Prostate gland (tissue), 2 donors: Measurements from ENCODE around the gene ETFDH. TPM values are rescaled to one million over a fixed set of nuclear protein-coding genes. Genes with fewer than 3 reads are reported as not detected.
A peak's percentile ranks its signal among the peaks of the same experiment; 100 is the strongest.

ENCODE experiments used
- DNase-seq: peaks from one replicate; pipeline ENCODE4 v3.0.0-alpha.2; 2019; ENCODE audit warnings: low spot score
- H3K27ac ChIP-seq, 2 donors: fragments of 200-600 bp; sonication (generic); 2 replicates each; pipeline ENCODE4 v1.5.1; 2017 to 2019
- H3K27me3 ChIP-seq: fragments of 200-600 bp; sonication (generic); replicated peaks from 2 replicates; pipeline ENCODE4 v1.5.1; 2019; ENCODE audit not compliant: insufficient read depth
- H3K36me3 ChIP-seq, 2 donors: fragments of 200-600 bp; sonication (generic); 1 replicate in 1 of 2; 2 replicates in 1 of 2; pipeline versions ENCODE4 v1.5.1 to v1.8.1; 2017 to 2019
- H3K4me1 ChIP-seq: fragments of 200-600 bp; sonication (generic); replicated peaks from 2 replicates; pipeline ENCODE4 v1.5.1; 2019
- H3K4me3 ChIP-seq, 2 donors: fragments of 200-600 bp; sonication (generic); 2 replicates each; pipeline ENCODE4 v1.5.1; 2017 to 2019
- H3K9me3 ChIP-seq: fragments of 200-600 bp; sonication (generic); 2 replicates; pipeline ENCODE4 v1.5.1; 2017
- POLR2A ChIP-seq: fragments of 450-650 bp; IDR thresholded peaks from one replicate; pipeline ENCODE4 v1.6.1; 2016; ENCODE audit warnings: antibody characterized with exemption, mild to moderate bottlenecking
- POLR2AphosphoS5 ChIP-seq: sonication (generic); formaldehyde crosslinking; IDR thresholded peaks from one replicate; pipeline ENCODE4 v1.6.1; 2017; ENCODE audit warnings: antibody characterized with exemption
- WGBS: methylation state at CpG from one replicate; pipeline ENCODE4 v1.1.5; 2018; 5-methylcytosine and 5-hydroxymethylcytosine counted together
- intact Hi-C: fragments of 100-400 bp; cut with DNase I; formaldehyde crosslinking; loops from one replicate; pipeline ENCODE4 v1.14.2; 2022
- total RNA-seq, 2 donors: library from RNA; depleted of rRNA; stranded (reverse); fragments of >200 nt; gene quantifications; one replicate each; pipeline ENCODE4 v1.1.0, GENCODE V29; 2016
- TF ChIP-seq, protein P1 (sequence below), 4 experiments: fragments of 200-600 bp in 2 of 4; fragments of 450-650 bp in 2 of 4; sonication (generic) in 2 of 4; IDR thresholded peaks; 1 replicate in 3 of 4; 2 replicates in 1 of 4; pipeline ENCODE4 v1.5.1; 2016 to 2019; ENCODE audit warnings: antibody characterized with exemption in 4 of 4, mild to moderate bottlenecking in 2 of 4, moderate library complexity in 2 of 4

The ETFDH gene
- total RNA-seq, 2 donors from 2014 or later: 19.9 to 22.9 TPM

- no peak for DNase-seq
- no peak overlapping the region for H3K4me3 ChIP-seq
- TF ChIP-seq POLR2AphosphoS5 (no peak), POLR2A (no peak)
- TF ChIP-seq, protein P1, sequence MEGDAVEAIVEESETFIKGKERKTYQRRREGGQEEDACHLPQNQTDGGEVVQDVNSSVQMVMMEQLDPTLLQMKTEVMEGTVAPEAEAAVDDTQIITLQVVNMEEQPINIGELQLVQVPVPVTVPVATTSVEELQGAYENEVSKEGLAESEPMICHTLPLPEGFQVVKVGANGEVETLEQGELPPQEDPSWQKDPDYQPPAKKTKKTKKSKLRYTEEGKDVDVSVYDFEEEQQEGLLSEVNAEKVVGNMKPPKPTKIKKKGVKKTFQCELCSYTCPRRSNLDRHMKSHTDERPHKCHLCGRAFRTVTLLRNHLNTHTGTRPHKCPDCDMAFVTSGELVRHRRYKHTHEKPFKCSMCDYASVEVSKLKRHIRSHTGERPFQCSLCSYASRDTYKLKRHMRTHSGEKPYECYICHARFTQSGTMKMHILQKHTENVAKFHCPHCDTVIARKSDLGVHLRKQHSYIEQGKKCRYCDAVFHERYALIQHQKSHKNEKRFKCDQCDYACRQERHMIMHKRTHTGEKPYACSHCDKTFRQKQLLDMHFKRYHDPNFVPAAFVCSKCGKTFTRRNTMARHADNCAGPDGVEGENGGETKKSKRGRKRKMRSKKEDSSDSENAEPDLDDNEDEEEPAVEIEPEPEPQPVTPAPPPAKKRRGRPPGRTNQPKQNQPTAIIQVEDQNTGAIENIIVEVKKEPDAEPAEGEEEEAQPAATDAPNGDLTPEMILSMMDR (IDR thresholded peaks at IDR 0.05): peak in 1 of 4 experiments; percentile 19
- no peaks in the 10 kb centered on the region for H3K9me3 ChIP-seq
- 75% methylated on average over 3 of the region's 3 CpGs for WGBS
- intact Hi-C loops: no loop called here
- H3K36me3 ChIP-seq: no peaks in the 10 kb centered on the region
- no peaks in the 10 kb centered on the region for H3K27me3 ChIP-seq
- no peaks in the 10 kb centered on the region for H3K4me1 ChIP-seq
- H3K27ac ChIP-seq: no peak overlapping the region
Observed at GRCh38 chr4:158667651-158668198, 4.4 kb upstream of the ETFDH start.

- Histone ChIP-seq H3K36me3 (no peaks in the 10 kb centered on the region), H3K27me3 (no peaks in the 10 kb centered on the region), H3K27ac (no peak overlapping the region), H3K9me3 (no peaks in the 10 kb centered on the region), H3K4me3 (no peak overlapping the region), H3K4me1 (no peaks in the 10 kb centered on the region)
- intact Hi-C loops: no loop called here
- 88% methylated on average over 7 of the region's 7 CpGs for WGBS
- TF ChIP-seq POLR2A (no peak), POLR2AphosphoS5 (no peak)
- TF ChIP-seq, protein P1 (IDR thresholded peaks at IDR 0.05): no peak
- no peak for DNase-seq
Observed at GRCh38 chr4:158669310-158669709, 2.8 kb upstream of the ETFDH start.

GRCh38 chr4:158670975-158671664 lies 976 bp upstream of the ETFDH start:
- WGBS: under 1% methylated on average over 35 of the region's 35 CpGs
- no peaks in the 10 kb centered on the region for H3K36me3 ChIP-seq
- H3K4me3 ChIP-seq: peak overlapping the region; percentile 55 to 72
- no peak for TF ChIP-seq POLR2AphosphoS5
- TF ChIP-seq, protein P1 (IDR thresholded peaks at IDR 0.05): no peak
- TF ChIP-seq POLR2A: no peak
- peak; percentile 31 for DNase-seq
- peak overlapping the region; percentile 90 to 95 for H3K27ac ChIP-seq
- no peaks in the 10 kb centered on the region for H3K9me3 ChIP-seq
- intact Hi-C loops: loop anchor here (5.0 kb wide), 1 partner anchor 51 kb away; the partner anchor contains the start of gene PPID
- H3K4me1 ChIP-seq: no peaks in the 10 kb centered on the region
- H3K27me3 ChIP-seq: no peaks in the 10 kb centered on the region

GRCh38 chr4:158671665-158671914 lies 506 bp upstream of the ETFDH start, which contains the start of gene C4orf46:
Gene C4orf46 (minus strand): TSS chr4:158671887. CDS start chr4:158671801, 86 bp downstream.
- intact Hi-C loops: loop anchor here (5.0 kb wide), 1 partner anchor 51 kb away; the partner anchor contains the start of gene PPID
- peak within 1 kb of the TSS; percentile 90 to 95 for H3K27ac ChIP-seq
- H3K27me3 ChIP-seq: no peaks in the 10 kb centered on the region
- no peak for TF ChIP-seq POLR2A
- 0% methylated on average over 12 of the region's 20 CpGs for WGBS
- no peak for DNase-seq
- peak within 1 kb of the TSS; percentile 55 to 72 for H3K4me3 ChIP-seq
- no peaks in the 10 kb centered on the region for H3K9me3 ChIP-seq
- no peaks in the 10 kb centered on the region for H3K36me3 ChIP-seq
- H3K4me1 ChIP-seq: no peaks in the 10 kb centered on the region

GRCh38 chr4:158673633-158674032 lies 1.5 kb downstream of the ETFDH start:
- TF ChIP-seq, protein P1 (IDR thresholded peaks at IDR 0.05): no peak
- no peak for TF ChIP-seq POLR2AphosphoS5
- Histone ChIP-seq H3K27me3 (no peaks in the 10 kb centered on the region), H3K9me3 (no peaks in the 10 kb centered on the region), H3K4me1 (no peaks in the 10 kb centered on the region), H3K36me3 (no peaks in the 10 kb centered on the region), H3K27ac (no peak overlapping the region), H3K4me3 (no peak overlapping the region)
- 78% methylated on average over 3 of the region's 3 CpGs for WGBS
- no peak for DNase-seq
- intact Hi-C loops: loop anchor here (5.0 kb wide), 1 partner anchor 49 kb away; the partner anchor contains the start of gene PPID
